Neural cell (in vitro differentiated cells): Measurements from ENCODE around the gene BABAM1. TPM values are rescaled to one million over a fixed set of nuclear protein-coding genes. Genes with fewer than 3 reads are reported as not detected.
A peak's percentile ranks its signal among the peaks of the same experiment; 100 is the strongest.

Experiments used
- H2AFZ ChIP-seq: fragments of 200-600, 300-800 bp; sonication (generic), shearing (Covaris generic); 2 replicates; pipeline ENCODE4 v1.6.0; 2014; ENCODE audit warnings: low read depth, mild to moderate bottlenecking, antibody characterized with exemption, low read length, moderate library complexity
- H3F3A ChIP-seq: fragments of 200-600 bp; shearing (Covaris generic); 2 replicates; pipeline ENCODE4 v1.6.1; 2016; ENCODE audit warnings: mild to moderate bottlenecking, moderate library complexity, mixed read lengths, antibody characterized with exemption, low read length; ENCODE audit not compliant: insufficient read depth, poor library complexity, severe bottlenecking
- H3K27ac ChIP-seq: fragments of 200-600, 300-800 bp; sonication (generic), shearing (Covaris generic); 2 replicates; pipeline ENCODE4 v1.5.1; 2014; ENCODE audit warnings: mild to moderate bottlenecking, low read length, moderate library complexity
- H3K27me3 ChIP-seq: fragments of 300-800, 200-600 bp; sonication (generic), shearing (Covaris generic); 2 replicates; pipeline ENCODE4 v1.6.0; 2014; ENCODE audit warnings: mild to moderate bottlenecking, low read depth, low read length, moderate library complexity; ENCODE audit not compliant: insufficient read depth
- H3K36me3 ChIP-seq: fragments of 300-800, 200-600 bp; sonication (generic), shearing (Covaris generic); 2 replicates; pipeline ENCODE4 v1.5.1; 2014; ENCODE audit warnings: mild to moderate bottlenecking, antibody characterized with exemption, low read length, moderate library complexity; ENCODE audit not compliant: insufficient read depth
- H3K4me2 ChIP-seq: fragments of 300-800, 200-600 bp; sonication (generic), shearing (Covaris generic); 2 replicates; pipeline ENCODE4 v1.6.0; 2014; ENCODE audit warnings: mild to moderate bottlenecking, low read length
- H3K4me3 ChIP-seq: fragments of 300-800, 200-600 bp; sonication (generic), shearing (Covaris generic); 2 replicates; pipeline ENCODE4 v1.5.1; 2014; ENCODE audit warnings: mild to moderate bottlenecking, low read length, moderate library complexity
- H3K79me2 ChIP-seq: fragments of 200-600 bp; shearing (Covaris generic); replicated peaks from 2 replicates; pipeline ENCODE4 v1.6.0; 2014; ENCODE audit warnings: mild to moderate bottlenecking, low read length, moderate library complexity; ENCODE audit not compliant: insufficient read depth
- H3K9ac ChIP-seq: fragments of 300-800, 200-600 bp; sonication (generic), shearing (Covaris generic); 2 replicates; pipeline ENCODE4 v1.6.1; 2016; ENCODE audit warnings: mild to moderate bottlenecking, low read length, mixed read lengths
- H3K9me2 ChIP-seq: fragments of 200-600 bp; shearing (Covaris generic); 2 replicates; pipeline ENCODE4 v1.6.1; 2016; ENCODE audit warnings: mild to moderate bottlenecking, low read length, mixed read lengths; ENCODE audit not compliant: insufficient read depth
- H3K9me3 ChIP-seq: fragments of 200-600, 300-800 bp; sonication (generic), shearing (Covaris generic); 2 replicates; pipeline ENCODE4 v1.6.1; 2016; ENCODE audit warnings: mild to moderate bottlenecking, mixed run types, low read length, moderate library complexity, mixed read lengths
- H4K20me1 ChIP-seq: fragments of 200-600 bp; shearing (Covaris generic); 2 replicates; pipeline ENCODE4 v1.6.1; 2016; ENCODE audit warnings: mild to moderate bottlenecking, mixed run types; ENCODE audit not compliant: insufficient read depth
- CTCF ChIP-seq: fragments of 450-650 bp; IDR thresholded peaks from 2 replicates; pipeline ENCODE4 v1.5.1; 2014; ENCODE audit warnings: antibody characterized with exemption, mild to moderate bottlenecking, moderate library complexity; ENCODE audit not compliant: poor library complexity, severe bottlenecking
- EP300 ChIP-seq: fragments of 450-650 bp; conservative IDR thresholded peaks from 2 replicates; pipeline ENCODE4 v1.6.1; 2014; ENCODE audit warnings: antibody characterized with exemption, mild to moderate bottlenecking, moderate library complexity; ENCODE audit not compliant: poor library complexity, severe bottlenecking
- EZH2 ChIP-seq: fragments of 200-600, 300-800 bp; shearing (Covaris generic), sonication (generic); IDR thresholded peaks from 2 replicates; pipeline ENCODE4 v1.6.1; 2014; ENCODE audit warnings: antibody characterized with exemption, low read length, borderline replicate concordance, mild to moderate bottlenecking; ENCODE audit not compliant: insufficient read depth, poor library complexity, severe bottlenecking
- MXI1 ChIP-seq: fragments of 450-650 bp; conservative IDR thresholded peaks from 2 replicates; pipeline ENCODE4 v1.6.1; 2014; ENCODE audit warnings: antibody characterized with exemption, mild to moderate bottlenecking; ENCODE audit not compliant: poor library complexity, severe bottlenecking
- POLR2AphosphoS5 ChIP-seq: IDR thresholded peaks from 2 replicates; pipeline ENCODE4 v1.6.1; 2012
- RAD21 ChIP-seq: fragments of 450-650 bp; conservative IDR thresholded peaks from 2 replicates; pipeline ENCODE4 v1.6.1; 2014; ENCODE audit warnings: antibody characterized with exemption, mild to moderate bottlenecking, moderate library complexity
- REST ChIP-seq: IDR thresholded peaks from 2 replicates; pipeline ENCODE4 v1.6.1; 2012; ENCODE audit warnings: borderline replicate concordance
- SMC3 ChIP-seq: fragments of 450-650 bp; conservative IDR thresholded peaks from 2 replicates; pipeline ENCODE4 v1.6.1; 2014; ENCODE audit warnings: antibody characterized with exemption, mild to moderate bottlenecking, moderate library complexity; ENCODE audit not compliant: poor library complexity
- TAF1 ChIP-seq: IDR thresholded peaks from 2 replicates; pipeline ENCODE4 v1.6.1; 2012; ENCODE audit warnings: low read depth
- polyA plus RNA-seq: library from polyadenylated mRNA; depleted of rRNA; stranded (reverse); fragments of >200 nt; gene quantifications from 2 replicates; pipeline ENCODE4 v1.2.3, GENCODE V29; 2014

Gene BABAM1
- polyA plus RNA-seq, 1 donor from 2014 or later, result 123 TPM

GRCh38 chr19:17279436-17279835 is 12.2 kb downstream of the BABAM1 start:
- no peak overlapping the region for H3K4me3 ChIP-seq
- no peak overlapping the region for H3K9ac ChIP-seq
- no peaks in the 10 kb centered on the region for H3K36me3 ChIP-seq
- H3K27me3 ChIP-seq, result peaks cover 12% of the 10 kb centered on the region
- no peak overlapping the region for H2AFZ ChIP-seq
- no peaks in the 10 kb centered on the region for H4K20me1 ChIP-seq
- no peaks in the 10 kb centered on the region for H3K9me3 ChIP-seq
- no peak overlapping the region for H3K4me2 ChIP-seq
- TF ChIP-seq MXI1 (no peak), RAD21 (no peak), POLR2AphosphoS5 (no peak), SMC3 (no peak)
- no peaks in the 10 kb centered on the region for H3F3A ChIP-seq
- H3K9me2 ChIP-seq, result no peaks in the 10 kb centered on the region
- no peaks in the 10 kb centered on the region for H3K79me2 ChIP-seq
- H3K27ac ChIP-seq, result no peak overlapping the region

- TF ChIP-seq EP300 (no peak), MXI1 (no peak), POLR2AphosphoS5 (no peak), EZH2 (no peak)
- no peak within 1 kb of the TSS for H3K27ac ChIP-seq
- H3K79me2 ChIP-seq, result no peaks in the 10 kb centered on the region
- H3K36me3 ChIP-seq, result no peaks in the 10 kb centered on the region
- H3K9ac ChIP-seq, result no peak within 1 kb of the TSS
- no peaks in the 10 kb centered on the region for H3K9me2 ChIP-seq
- peak within 1 kb of the TSS; percentile 38 for H3K4me3 ChIP-seq
- no peak within 1 kb of the TSS for H3K4me2 ChIP-seq
- no peaks in the 10 kb centered on the region for H3K9me3 ChIP-seq
- no peaks in the 10 kb centered on the region for H3F3A ChIP-seq
- H4K20me1 ChIP-seq, result no peaks in the 10 kb centered on the region
- H3K27me3 ChIP-seq, result peaks cover 12% of the 10 kb centered on the region
- no peak within 1 kb of the TSS for H2AFZ ChIP-seq
Observed at GRCh38 chr19:17281391-17282304, 14.4 kb downstream of the BABAM1 start, which contains the start of gene ANKLE1. Gene ANKLE1, plus strand, starts transcription at chr19:17281901. Its CDS starts 20 bp downstream, at chr19:17281921.

GRCh38 chr19:17282488-17283125 is 15.4 kb downstream of the BABAM1 start:
- Histone ChIP-seq H3K4me2 (no peak overlapping the region), H3K9ac (no peak overlapping the region), H3K4me3 (peak overlapping the region; percentile 38), H3F3A (no peaks in the 10 kb centered on the region), H3K9me2 (no peaks in the 10 kb centered on the region), H4K20me1 (no peaks in the 10 kb centered on the region), H2AFZ (no peak overlapping the region), H3K27ac (no peak overlapping the region), H3K9me3 (no peaks in the 10 kb centered on the region), H3K79me2 (no peaks in the 10 kb centered on the region), H3K36me3 (no peaks in the 10 kb centered on the region), H3K27me3 (peaks cover 12% of the 10 kb centered on the region)
- TF ChIP-seq TAF1, result no peak
- peak; percentile 79 for TF ChIP-seq CTCF
- no peak for TF ChIP-seq REST
- TF ChIP-seq RAD21, result peak; percentile 74
- peak; percentile 15 for TF ChIP-seq MXI1
- TF ChIP-seq SMC3, result peak; percentile 75
